HEK293 (cell line): ENCODE measurements around the gene SPATA31D1.

Experiments used
- CTCF ChIP-seq: fragments of 450-650 bp; formaldehyde crosslinking; IDR thresholded peaks from 2 replicates; pipeline ENCODE4 v1.5.1; 2016; ENCODE audit warnings: missing biosample characterization, missing genetic modification characterization
- HOXA7 ChIP-seq: sonication (generic); formaldehyde crosslinking; IDR thresholded peaks from 2 replicates; pipeline ENCODE4 v1.8.1; 2022; ENCODE audit warnings: missing genetic modification reagents, borderline replicate concordance
- YY1 ChIP-seq: fragments of 450-650 bp; formaldehyde crosslinking; IDR thresholded peaks from 2 replicates; pipeline ENCODE4 v1.5.1; 2018; ENCODE audit warnings: missing biosample characterization, missing genetic modification characterization
- ZNF114 ChIP-seq: fragments of 450-650 bp; formaldehyde crosslinking; IDR thresholded peaks from 2 replicates; pipeline ENCODE4 v1.5.0; 2017; ENCODE audit warnings: missing biosample characterization, missing genetic modification characterization
- ZNF140 ChIP-seq: fragments of 450-650 bp; formaldehyde crosslinking; IDR thresholded peaks from 2 replicates; pipeline ENCODE4 v1.5.1; 2016; ENCODE audit warnings: missing biosample characterization, missing genetic modification characterization
- ZNF274 ChIP-seq, 2 experiments: fragments of 200-500 bp in 1 of 2; fragments of 450-650 bp in 1 of 2; sonication (Bioruptor generic) in 1 of 2; formaldehyde crosslinking in 1 of 2; IDR thresholded peaks; 2 replicates each; pipeline versions ENCODE4 v1.5.1 to v1.6.1; 2014 to 2016; ENCODE audit warnings: borderline replicate concordance in 1 of 2, inconsistent platforms in 1 of 2, low read length in 1 of 2, missing biosample characterization in 1 of 2, missing genetic modification characterization in 1 of 2
- ZNF426 ChIP-seq: fragments of 450-650 bp; formaldehyde crosslinking; IDR thresholded peaks from 2 replicates; pipeline ENCODE4 v1.5.1; 2017; ENCODE audit warnings: missing biosample characterization, missing genetic modification characterization, mild to moderate bottlenecking, inconsistent platforms, moderate library complexity
- ZNF626 ChIP-seq: fragments of 450-650 bp; sonication (Bioruptor Pico); formaldehyde crosslinking; IDR thresholded peaks from 2 replicates; pipeline ENCODE4 v1.5.1; 2018; ENCODE audit warnings: missing biosample characterization, missing genetic modification characterization, inconsistent platforms
- ZSCAN30 ChIP-seq: fragments of 450-650 bp; IDR thresholded peaks from 2 replicates; pipeline ENCODE4 v1.5.1; 2018; ENCODE audit warnings: missing biosample characterization, mild to moderate bottlenecking, missing genetic modification characterization, moderate library complexity
- ZXDB ChIP-seq: fragments of 450-650 bp; formaldehyde crosslinking; IDR thresholded peaks from 2 replicates; pipeline ENCODE4 v1.5.1; 2016; ENCODE audit warnings: missing biosample characterization, missing genetic modification characterization
- TF ChIP-seq, protein P1 (sequence below): fragments of 450-650 bp; formaldehyde crosslinking; IDR thresholded peaks from 2 replicates; pipeline ENCODE4 v1.5.1; 2016; ENCODE audit warnings: missing biosample characterization, missing genetic modification characterization
- TF ChIP-seq, protein P2 (sequence below): IDR thresholded peaks from 2 replicates; pipeline ENCODE4 v1.6.1; 2011; ENCODE audit warnings: mild to moderate bottlenecking, low read depth, low read length, borderline replicate concordance

- TF ChIP-seq ZSCAN30 (tag by site-specific recombination), result no peak
- TF ChIP-seq CTCF (tag by site-specific recombination), result no peak
- TF ChIP-seq, protein P1, sequence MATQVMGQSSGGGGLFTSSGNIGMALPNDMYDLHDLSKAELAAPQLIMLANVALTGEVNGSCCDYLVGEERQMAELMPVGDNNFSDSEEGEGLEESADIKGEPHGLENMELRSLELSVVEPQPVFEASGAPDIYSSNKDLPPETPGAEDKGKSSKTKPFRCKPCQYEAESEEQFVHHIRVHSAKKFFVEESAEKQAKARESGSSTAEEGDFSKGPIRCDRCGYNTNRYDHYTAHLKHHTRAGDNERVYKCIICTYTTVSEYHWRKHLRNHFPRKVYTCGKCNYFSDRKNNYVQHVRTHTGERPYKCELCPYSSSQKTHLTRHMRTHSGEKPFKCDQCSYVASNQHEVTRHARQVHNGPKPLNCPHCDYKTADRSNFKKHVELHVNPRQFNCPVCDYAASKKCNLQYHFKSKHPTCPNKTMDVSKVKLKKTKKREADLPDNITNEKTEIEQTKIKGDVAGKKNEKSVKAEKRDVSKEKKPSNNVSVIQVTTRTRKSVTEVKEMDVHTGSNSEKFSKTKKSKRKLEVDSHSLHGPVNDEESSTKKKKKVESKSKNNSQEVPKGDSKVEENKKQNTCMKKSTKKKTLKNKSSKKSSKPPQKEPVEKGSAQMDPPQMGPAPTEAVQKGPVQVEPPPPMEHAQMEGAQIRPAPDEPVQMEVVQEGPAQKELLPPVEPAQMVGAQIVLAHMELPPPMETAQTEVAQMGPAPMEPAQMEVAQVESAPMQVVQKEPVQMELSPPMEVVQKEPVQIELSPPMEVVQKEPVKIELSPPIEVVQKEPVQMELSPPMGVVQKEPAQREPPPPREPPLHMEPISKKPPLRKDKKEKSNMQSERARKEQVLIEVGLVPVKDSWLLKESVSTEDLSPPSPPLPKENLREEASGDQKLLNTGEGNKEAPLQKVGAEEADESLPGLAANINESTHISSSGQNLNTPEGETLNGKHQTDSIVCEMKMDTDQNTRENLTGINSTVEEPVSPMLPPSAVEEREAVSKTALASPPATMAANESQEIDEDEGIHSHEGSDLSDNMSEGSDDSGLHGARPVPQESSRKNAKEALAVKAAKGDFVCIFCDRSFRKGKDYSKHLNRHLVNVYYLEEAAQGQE (tag by site-specific recombination), result no peak
- TF ChIP-seq ZXDB, result no peak
- TF ChIP-seq, protein P2, sequence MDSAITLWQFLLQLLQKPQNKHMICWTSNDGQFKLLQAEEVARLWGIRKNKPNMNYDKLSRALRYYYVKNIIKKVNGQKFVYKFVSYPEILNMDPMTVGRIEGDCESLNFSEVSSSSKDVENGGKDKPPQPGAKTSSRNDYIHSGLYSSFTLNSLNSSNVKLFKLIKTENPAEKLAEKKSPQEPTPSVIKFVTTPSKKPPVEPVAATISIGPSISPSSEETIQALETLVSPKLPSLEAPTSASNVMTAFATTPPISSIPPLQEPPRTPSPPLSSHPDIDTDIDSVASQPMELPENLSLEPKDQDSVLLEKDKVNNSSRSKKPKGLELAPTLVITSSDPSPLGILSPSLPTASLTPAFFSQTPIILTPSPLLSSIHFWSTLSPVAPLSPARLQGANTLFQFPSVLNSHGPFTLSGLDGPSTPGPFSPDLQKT, result no peak
- no peak for TF ChIP-seq ZNF626
- TF ChIP-seq ZNF140 (tag by site-specific recombination), result no peak
- TF ChIP-seq ZNF426 (tag by site-specific recombination), result no peak
- no peak for TF ChIP-seq ZNF114 (tag by site-specific recombination)
- no peak for TF ChIP-seq HOXA7 (CRISPR knock-in tag)
- no peak for TF ChIP-seq ZNF274 (IDR thresholded peaks at IDR 0.05; ENCODE audit: low read length)
- TF ChIP-seq ZNF274 (tag by site-specific recombination; IDR thresholded peaks at IDR 0.05; ENCODE audit: borderline replicate concordance), result no peak
- no peak for TF ChIP-seq YY1 (tag by site-specific recombination)
Measured at GRCh38 chr9:81979196-81979595, 9.4 kb upstream of the SPATA31D1 start.
